ENCODE measurements around the gene TMED10.

DNA sequence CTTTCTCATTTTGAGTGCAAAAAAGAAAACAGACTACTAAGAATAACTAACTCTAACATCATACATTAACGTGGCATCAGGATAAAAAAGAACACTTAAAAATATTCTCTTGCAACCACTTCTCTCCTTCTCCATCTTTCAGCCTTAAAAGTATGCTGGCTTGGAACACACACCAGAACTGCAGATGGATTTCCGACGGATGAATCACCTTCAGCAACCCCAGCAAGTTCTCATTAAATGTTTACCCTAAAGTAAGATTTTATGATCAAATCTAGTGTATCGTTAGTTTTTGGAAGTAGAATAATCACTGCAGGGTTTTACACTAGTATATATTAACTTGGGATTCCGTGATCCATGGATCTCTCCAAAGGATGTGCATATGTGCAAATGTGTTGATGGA is 50.8 kb downstream of the TMED10 start:
- TF ChIP-seq, protein P1, sequence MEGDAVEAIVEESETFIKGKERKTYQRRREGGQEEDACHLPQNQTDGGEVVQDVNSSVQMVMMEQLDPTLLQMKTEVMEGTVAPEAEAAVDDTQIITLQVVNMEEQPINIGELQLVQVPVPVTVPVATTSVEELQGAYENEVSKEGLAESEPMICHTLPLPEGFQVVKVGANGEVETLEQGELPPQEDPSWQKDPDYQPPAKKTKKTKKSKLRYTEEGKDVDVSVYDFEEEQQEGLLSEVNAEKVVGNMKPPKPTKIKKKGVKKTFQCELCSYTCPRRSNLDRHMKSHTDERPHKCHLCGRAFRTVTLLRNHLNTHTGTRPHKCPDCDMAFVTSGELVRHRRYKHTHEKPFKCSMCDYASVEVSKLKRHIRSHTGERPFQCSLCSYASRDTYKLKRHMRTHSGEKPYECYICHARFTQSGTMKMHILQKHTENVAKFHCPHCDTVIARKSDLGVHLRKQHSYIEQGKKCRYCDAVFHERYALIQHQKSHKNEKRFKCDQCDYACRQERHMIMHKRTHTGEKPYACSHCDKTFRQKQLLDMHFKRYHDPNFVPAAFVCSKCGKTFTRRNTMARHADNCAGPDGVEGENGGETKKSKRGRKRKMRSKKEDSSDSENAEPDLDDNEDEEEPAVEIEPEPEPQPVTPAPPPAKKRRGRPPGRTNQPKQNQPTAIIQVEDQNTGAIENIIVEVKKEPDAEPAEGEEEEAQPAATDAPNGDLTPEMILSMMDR (tag by site-specific recombination; IDR thresholded peaks at IDR 0.05): no peak
- TF ChIP-seq ZNF112 (tag by site-specific recombination; IDR thresholded peaks at IDR 0.05) (no peak), ZNF76 (tag by site-specific recombination; IDR thresholded peaks at IDR 0.05; ENCODE audit: borderline replicate concordance, low read depth) (no peak), ZNF792 (tag by site-specific recombination; IDR thresholded peaks at IDR 0.05) (no peak), OSR2 (tag by site-specific recombination; IDR thresholded peaks at IDR 0.05) (no peak), ZNF23 (tag by site-specific recombination; IDR thresholded peaks at IDR 0.05; ENCODE audit: borderline replicate concordance) (no peak), ZNF175 (tag by site-specific recombination; IDR thresholded peaks at IDR 0.05) (no peak)
- TF ChIP-seq, protein P2, sequence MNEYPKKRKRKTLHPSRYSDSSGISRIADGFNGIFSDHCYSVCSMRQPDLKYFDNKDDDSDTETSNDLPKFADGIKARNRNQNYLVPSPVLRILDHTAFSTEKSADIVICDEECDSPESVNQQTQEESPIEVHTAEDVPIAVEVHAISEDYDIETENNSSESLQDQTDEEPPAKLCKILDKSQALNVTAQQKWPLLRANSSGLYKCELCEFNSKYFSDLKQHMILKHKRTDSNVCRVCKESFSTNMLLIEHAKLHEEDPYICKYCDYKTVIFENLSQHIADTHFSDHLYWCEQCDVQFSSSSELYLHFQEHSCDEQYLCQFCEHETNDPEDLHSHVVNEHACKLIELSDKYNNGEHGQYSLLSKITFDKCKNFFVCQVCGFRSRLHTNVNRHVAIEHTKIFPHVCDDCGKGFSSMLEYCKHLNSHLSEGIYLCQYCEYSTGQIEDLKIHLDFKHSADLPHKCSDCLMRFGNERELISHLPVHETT (tag by site-specific recombination; IDR thresholded peaks at IDR 0.05): no peak
